IMR-90 (cell line): ENCODE measurements around the gene ASPG.

Source experiments
- BHLHE40 ChIP-seq: fragments of 150-350 bp; IDR thresholded peaks from 2 replicates; pipeline ENCODE4 v1.6.1; 2016; ENCODE audit warnings: mild to moderate bottlenecking, low read depth, low read length
- CEBPB ChIP-seq: IDR thresholded peaks from 2 replicates; pipeline ENCODE4 v1.6.1; 2012; ENCODE audit warnings: low read depth, low read length, improper control_type of control experiment
- CHD1 ChIP-seq: IDR thresholded peaks from 2 replicates; pipeline ENCODE4 v1.6.1; 2012; ENCODE audit warnings: low read depth, low read length, improper control_type of control experiment
- CTCF ChIP-seq: conservative IDR thresholded peaks from 2 replicates; pipeline ENCODE4 v1.5.1; 2012; ENCODE audit warnings: mild to moderate bottlenecking, low read depth, low read length, improper control_type of control experiment
- ELK1 ChIP-seq: fragments of 150-350 bp; IDR thresholded peaks from 2 replicates; pipeline ENCODE4 v1.6.1; 2016; ENCODE audit warnings: low read depth, mild to moderate bottlenecking, low read length, moderate library complexity, borderline replicate concordance
- FOS ChIP-seq: fragments of 150-350 bp; IDR thresholded peaks from 2 replicates; pipeline ENCODE4 v1.6.1; 2016; ENCODE audit warnings: low read depth, low read length
- MAFK ChIP-seq: IDR thresholded peaks from 2 replicates; pipeline ENCODE4 v1.6.1; 2012; ENCODE audit warnings: low read depth, low read length, improper control_type of control experiment
- MAZ ChIP-seq: IDR thresholded peaks from 2 replicates; pipeline ENCODE4 v1.6.1; 2012; ENCODE audit warnings: low read depth, mild to moderate bottlenecking, low read length, improper control_type of control experiment, moderate library complexity, borderline replicate concordance
- MXI1 ChIP-seq: IDR thresholded peaks from 2 replicates; pipeline ENCODE4 v1.6.1; 2012; ENCODE audit warnings: low read depth, mild to moderate bottlenecking, low read length, moderate library complexity, borderline replicate concordance
- POLR2A ChIP-seq: IDR thresholded peaks from 2 replicates; pipeline ENCODE4 v1.6.1; 2012; ENCODE audit warnings: mild to moderate bottlenecking, low read depth, low read length
- RAD21 ChIP-seq: IDR thresholded peaks from 2 replicates; pipeline ENCODE4 v1.6.1; 2012; ENCODE audit warnings: low read length, improper control_type of control experiment
- RCOR1 ChIP-seq: IDR thresholded peaks from 2 replicates; pipeline ENCODE4 v1.6.1; 2012; ENCODE audit warnings: mild to moderate bottlenecking, low read length, improper control_type of control experiment; ENCODE audit not compliant: insufficient replicate concordance
- RFX5 ChIP-seq: IDR thresholded peaks from 2 replicates; pipeline ENCODE4 v1.8.0; 2012; ENCODE audit warnings: low read depth, mild to moderate bottlenecking, low read length, moderate library complexity

- TF ChIP-seq CTCF (no peak), ELK1 (no peak), POLR2A (no peak), MAFK (no peak), MAZ (no peak), CEBPB (no peak), FOS (no peak), BHLHE40 (no peak), RAD21 (no peak), RFX5 (no peak), RCOR1 (no peak), MXI1 (no peak), CHD1 (no peak)
Observed at GRCh38 chr14:104103061-104103445, 17.6 kb downstream of the ASPG start.
